RWPE1 (cell line): Measurements from ENCODE around the gene CENATAC.
"Not testable (repeated sequence)": the region's sequence is repeated elsewhere in the genome, so short reads cannot be mapped to it uniquely, and the experiment has no call there.

ENCODE experiments used
- CTCF ChIA-PET: fragments of 350-600 bp; sonication (Branson Sonifier 250); formaldehyde crosslinking; extraction: SDS; loops from one replicate; lab custom pipeline; 2021; lab: Yijun Ruan, JAX
- POLR2A ChIA-PET: fragments of 400-600 bp; formaldehyde crosslinking; extraction: SDS; loops from one replicate; lab custom pipeline; 2020; ENCODE audit warnings: antibody characterized with exemption; ENCODE audit not compliant: low non-redundant PET; lab: Yijun Ruan, JAX
- DNase-seq: peaks from one replicate; pipeline ENCODE4 v3.0.0; 2012; ENCODE audit warnings: low spot score
- H3K27ac ChIP-seq: fragments of 450-650 bp; 2 replicates; pipeline ENCODE4 v1.5.1; 2017
- TF ChIP-seq, protein P1 (sequence below): fragments of 450-650 bp; conservative IDR thresholded peaks from 2 replicates; pipeline ENCODE4 v1.5.1; 2017; ENCODE audit warnings: low read depth, mild to moderate bottlenecking

The CENATAC gene

GRCh38 chr11:119012629-119013170 is 14.8 kb downstream of the CENATAC start:
- DNase-seq, result no peak
- H3K27ac ChIP-seq, result no peak overlapping the region
- TF ChIP-seq, protein P1, sequence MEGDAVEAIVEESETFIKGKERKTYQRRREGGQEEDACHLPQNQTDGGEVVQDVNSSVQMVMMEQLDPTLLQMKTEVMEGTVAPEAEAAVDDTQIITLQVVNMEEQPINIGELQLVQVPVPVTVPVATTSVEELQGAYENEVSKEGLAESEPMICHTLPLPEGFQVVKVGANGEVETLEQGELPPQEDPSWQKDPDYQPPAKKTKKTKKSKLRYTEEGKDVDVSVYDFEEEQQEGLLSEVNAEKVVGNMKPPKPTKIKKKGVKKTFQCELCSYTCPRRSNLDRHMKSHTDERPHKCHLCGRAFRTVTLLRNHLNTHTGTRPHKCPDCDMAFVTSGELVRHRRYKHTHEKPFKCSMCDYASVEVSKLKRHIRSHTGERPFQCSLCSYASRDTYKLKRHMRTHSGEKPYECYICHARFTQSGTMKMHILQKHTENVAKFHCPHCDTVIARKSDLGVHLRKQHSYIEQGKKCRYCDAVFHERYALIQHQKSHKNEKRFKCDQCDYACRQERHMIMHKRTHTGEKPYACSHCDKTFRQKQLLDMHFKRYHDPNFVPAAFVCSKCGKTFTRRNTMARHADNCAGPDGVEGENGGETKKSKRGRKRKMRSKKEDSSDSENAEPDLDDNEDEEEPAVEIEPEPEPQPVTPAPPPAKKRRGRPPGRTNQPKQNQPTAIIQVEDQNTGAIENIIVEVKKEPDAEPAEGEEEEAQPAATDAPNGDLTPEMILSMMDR, result no peak
- ChIA-PET CTCF (interaction anchor here (0.5 kb wide), 1 partner anchor 19 kb away, joined by 5 read pairs; no protein-coding TSS in a partner anchor), POLR2A (no interaction called here)

GRCh38 chr11:119014209-119014924 is 16.4 kb downstream of the CENATAC start:
- peak overlapping the region; percentile 58 for H3K27ac ChIP-seq
- TF ChIP-seq, protein P1, result no peak
- no peak for DNase-seq
- ChIA-PET POLR2A (interaction anchor here (0.6 kb wide), 1 partner anchor 10 kb away, joined by 5 read pairs; no protein-coding TSS in a partner anchor), CTCF (interaction anchor here (1.0 kb wide), 1 partner anchor 16 kb away, joined by 4 read pairs; no protein-coding TSS in a partner anchor)

GRCh38 chr11:119015054-119015611 is 17.2 kb downstream of the CENATAC start:
- DNase-seq, result no peak
- TF ChIP-seq, protein P1, result no peak
- H3K27ac ChIP-seq, result peak overlapping the region; percentile 48; the same call in 1 of the 2 replicates
- CTCF ChIA-PET, result interaction anchor here (0.6 to 1.2 kb wide), 4 partner anchors 16 to 386 kb away, joined by 3 to 4 read pairs (median 4); no protein-coding TSS in a partner anchor
- POLR2A ChIA-PET, result interaction anchor here (0.7 kb wide), 1 partner anchor 13 kb away, joined by 3 read pairs; no protein-coding TSS in a partner anchor

- ChIA-PET POLR2A (interaction anchor here (0.6 kb wide), 1 partner anchor 21 kb away, joined by 4 read pairs; no protein-coding TSS in a partner anchor), CTCF (interaction anchor here (0.5 to 1.2 kb wide), 4 partner anchors 17 to 387 kb away, joined by 3 to 4 read pairs (median 3); no protein-coding TSS in a partner anchor)
- DNase-seq, result no peak
- peak overlapping the region; percentile 62 for H3K27ac ChIP-seq
- TF ChIP-seq, protein P1, result no peak
Measured at GRCh38 chr11:119016216-119017009, 18.5 kb downstream of the CENATAC start.

DNA sequence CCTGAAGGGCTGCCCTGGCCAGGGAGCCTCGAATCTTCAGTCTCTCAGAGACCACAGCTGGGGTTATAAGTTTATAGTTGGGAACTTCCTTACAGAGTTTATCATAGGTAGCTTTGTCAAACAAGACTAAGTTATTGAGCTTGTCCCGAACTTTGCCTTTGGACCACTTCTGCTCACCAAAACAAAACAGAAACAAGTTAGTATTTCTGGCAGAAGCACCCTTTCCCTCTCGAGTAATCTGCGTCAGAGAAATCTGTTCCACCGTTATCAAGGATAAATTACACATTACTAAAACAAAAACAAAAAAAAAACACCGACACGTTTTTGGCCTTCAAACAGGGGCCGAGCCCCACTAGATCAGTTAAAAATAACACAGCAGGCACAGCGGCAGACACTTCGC is 19.4 kb downstream of the CENATAC start:
- H3K27ac ChIP-seq, POLR2A ChIA-PET, DNase-seq: not testable (repeated sequence)
- CTCF ChIA-PET, result interaction anchor here (0.6 kb wide), 1 partner anchor 248 kb away, joined by 3 read pairs; no protein-coding TSS in a partner anchor

GRCh38 chr11:119018074-119018938 is 20.4 kb downstream of the CENATAC start, which contains the start of the genes RPS25 and TRAPPC4:
RPS25 (minus strand) TSS chr11:119018343; CDS start chr11:119018284, 59 bp downstream.
TRAPPC4 (plus strand) TSS chr11:119018766; CDS start chr11:119018796, 30 bp downstream.
- peak; percentile 91 for DNase-seq
- peak within 1 kb of the TSS; percentile 99 for H3K27ac ChIP-seq
- TF ChIP-seq, protein P1, result no peak
- POLR2A ChIA-PET, result no interaction called here
- CTCF ChIA-PET, result interaction anchor here (0.5 to 1.0 kb wide), 2 partner anchors 12 to 309 kb away, joined by 3 to 4 read pairs; partner anchors contain the start of gene SLC37A4
